Mammary epithelial cell (primary cell): ENCODE results near the gene KSR1.

ENCODE experiments used
- CTCF ChIP-seq, 2 donors: IDR thresholded peaks in 1 of 2; conservative IDR thresholded peaks in 1 of 2; 2 replicates each; pipeline ENCODE4 v1.5.1; 2011 to 2012; ENCODE audit warnings: inconsistent platforms in 2 of 2, low read length in 2 of 2, mild to moderate bottlenecking in 2 of 2, control low read depth in 1 of 2, low read depth in 1 of 2; ENCODE audit not compliant: insufficient read depth in 1 of 2; ENCODE audit errors: extremely low read depth in 1 of 2
- EZH2 ChIP-seq: IDR thresholded peaks from 2 replicates; pipeline ENCODE4 v1.6.1; 2012; ENCODE audit warnings: low read length, inconsistent platforms, borderline replicate concordance

- TF ChIP-seq CTCF (conservative IDR thresholded peaks at IDR 0.05 in 1 of 2, IDR thresholded peaks at IDR 0.05 in 1 of 2; ENCODE audit: extremely low read depth in 1 of 2, insufficient read depth in 1 of 2, low read depth in 1 of 2, low read length in 2 of 2) (no peak), EZH2 (no peak)
These were observed 130.0 kb downstream of the KSR1 start for GRCh38 chr17:27586203-27586721.
